ENCODE data around the gene PPP1R36.

- TF ChIP-seq EZH2 (optimal IDR thresholded peaks at IDR 0.05; ENCODE audit: low read depth, low read length) (no peak), CTCF (IDR thresholded peaks at IDR 0.05; ENCODE audit: low read length) (no peak), EZH2phosphoT487 (IDR thresholded peaks at IDR 0.05; ENCODE audit: low read length) (no peak)
These were observed 60.4 kb downstream of the PPP1R36 start for GRCh38 chr14:64610049-64610746.
